ENCODE measurements around the gene NEDD1. TPM values are rescaled to one million over a fixed set of nuclear protein-coding genes. Genes with fewer than 3 reads are reported as not detected.
A peak's percentile ranks its signal among the peaks of the same experiment; 100 is the strongest.

The NEDD1 gene
- polyA plus RNA-seq, 1 experiment = 30.5 TPM

DNA sequence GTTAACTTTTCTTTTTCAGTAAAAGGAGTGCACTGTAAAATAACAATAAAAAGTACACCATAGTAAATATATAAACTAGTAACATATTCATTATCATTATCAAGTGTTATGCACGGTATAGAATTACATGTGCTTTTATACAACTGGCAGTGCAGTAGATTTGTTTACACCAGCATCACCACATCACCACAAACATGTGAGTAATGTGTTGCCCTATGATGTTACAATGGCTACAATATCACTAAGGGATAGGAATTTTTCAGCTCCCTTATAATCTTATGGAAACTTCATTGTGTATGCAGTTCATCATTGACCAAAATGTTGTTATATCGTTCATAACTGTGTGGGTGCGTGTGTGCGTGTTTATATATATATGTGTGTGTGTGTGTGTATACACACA is 23.5 kb upstream of the NEDD1 start:
- no peak overlapping the region for H3K4me3 ChIP-seq (ENCODE audit: low read depth, low read length)
- TF ChIP-seq, protein P1, sequence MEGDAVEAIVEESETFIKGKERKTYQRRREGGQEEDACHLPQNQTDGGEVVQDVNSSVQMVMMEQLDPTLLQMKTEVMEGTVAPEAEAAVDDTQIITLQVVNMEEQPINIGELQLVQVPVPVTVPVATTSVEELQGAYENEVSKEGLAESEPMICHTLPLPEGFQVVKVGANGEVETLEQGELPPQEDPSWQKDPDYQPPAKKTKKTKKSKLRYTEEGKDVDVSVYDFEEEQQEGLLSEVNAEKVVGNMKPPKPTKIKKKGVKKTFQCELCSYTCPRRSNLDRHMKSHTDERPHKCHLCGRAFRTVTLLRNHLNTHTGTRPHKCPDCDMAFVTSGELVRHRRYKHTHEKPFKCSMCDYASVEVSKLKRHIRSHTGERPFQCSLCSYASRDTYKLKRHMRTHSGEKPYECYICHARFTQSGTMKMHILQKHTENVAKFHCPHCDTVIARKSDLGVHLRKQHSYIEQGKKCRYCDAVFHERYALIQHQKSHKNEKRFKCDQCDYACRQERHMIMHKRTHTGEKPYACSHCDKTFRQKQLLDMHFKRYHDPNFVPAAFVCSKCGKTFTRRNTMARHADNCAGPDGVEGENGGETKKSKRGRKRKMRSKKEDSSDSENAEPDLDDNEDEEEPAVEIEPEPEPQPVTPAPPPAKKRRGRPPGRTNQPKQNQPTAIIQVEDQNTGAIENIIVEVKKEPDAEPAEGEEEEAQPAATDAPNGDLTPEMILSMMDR (IDR thresholded peaks at IDR 0.05; ENCODE audit: low read depth, low read length) = no peak
- peaks cover 3% of the 10 kb centered on the region; the same call in 1 of the 2 replicates for H3K9me3 ChIP-seq (ENCODE audit: control insufficient read depth, insufficient read depth, low read length)
- H3K27ac ChIP-seq (ENCODE audit: low read depth, low read length) = no peak overlapping the region
- ChIA-PET POLR2A (interaction anchor here (0.6 to 1.3 kb wide), 3 partner anchors 24 to 1482 kb away, joined by 3 to 5 read pairs (median 4); partner anchors contain the start of gene NEDD1), CTCF (no interaction called here)
- H3K27me3 ChIP-seq (ENCODE audit: control insufficient read depth, insufficient read depth, low read length) = no peaks in the 10 kb centered on the region
- peak; percentile 18 for DNase-seq (ENCODE audit: low read depth, low spot score)

- Histone ChIP-seq H3K4me3 (ENCODE audit: low read depth, low read length) (no peak overlapping the region), H3K27ac (ENCODE audit: low read depth, low read length) (no peak overlapping the region), H3K9me3 (ENCODE audit: control insufficient read depth, insufficient read depth, low read length) (no peaks in the 10 kb centered on the region), H3K27me3 (ENCODE audit: control insufficient read depth, insufficient read depth, low read length) (no peaks in the 10 kb centered on the region)
- POLR2A ChIA-PET = no interaction called here
- peak; percentile 68 for DNase-seq (ENCODE audit: low read depth, low spot score)
- CTCF ChIA-PET = no interaction called here
- TF ChIP-seq, protein P1 (IDR thresholded peaks at IDR 0.05; ENCODE audit: low read depth, low read length) = no peak
Measured at GRCh38 chr12:96886998-96887677, 19.9 kb upstream of the NEDD1 start.

GRCh38 chr12:96889273-96889933 is 17.7 kb upstream of the NEDD1 start:
- H3K9me3 ChIP-seq (ENCODE audit: control insufficient read depth, insufficient read depth, low read length) = no peaks in the 10 kb centered on the region
- peak; percentile 23 for DNase-seq (ENCODE audit: low read depth, low spot score)
- TF ChIP-seq, protein P1 (IDR thresholded peaks at IDR 0.05; ENCODE audit: low read depth, low read length) = no peak
- H3K4me3 ChIP-seq (ENCODE audit: low read depth, low read length) = no peak overlapping the region
- CTCF ChIA-PET = no interaction called here
- H3K27me3 ChIP-seq (ENCODE audit: control insufficient read depth, insufficient read depth, low read length) = no peaks in the 10 kb centered on the region
- no peak overlapping the region for H3K27ac ChIP-seq (ENCODE audit: low read depth, low read length)
- POLR2A ChIA-PET = interaction anchor here (1.3 kb wide), 1 partner anchor 11 kb away, joined by 4 read pairs; no protein-coding TSS in a partner anchor

- no peak overlapping the region for H3K27ac ChIP-seq (ENCODE audit: low read depth, low read length)
- CTCF ChIA-PET = no interaction called here
- no peak overlapping the region for H3K4me3 ChIP-seq (ENCODE audit: low read depth, low read length)
- TF ChIP-seq, protein P1 (IDR thresholded peaks at IDR 0.05; ENCODE audit: low read depth, low read length) = no peak
- no peaks in the 10 kb centered on the region for H3K9me3 ChIP-seq (ENCODE audit: control insufficient read depth, insufficient read depth, low read length)
- POLR2A ChIA-PET = no interaction called here
- no peak for DNase-seq (ENCODE audit: low read depth, low spot score)
- H3K27me3 ChIP-seq (ENCODE audit: control insufficient read depth, insufficient read depth, low read length) = no peaks in the 10 kb centered on the region
Measured at GRCh38 chr12:96890331-96890730, 16.7 kb upstream of the NEDD1 start.

- H3K9me3 ChIP-seq (ENCODE audit: control insufficient read depth, insufficient read depth, low read length) = no peaks in the 10 kb centered on the region
- no peak overlapping the region for H3K4me3 ChIP-seq (ENCODE audit: low read depth, low read length)
- CTCF ChIA-PET = no interaction called here
- no peak overlapping the region for H3K27ac ChIP-seq (ENCODE audit: low read depth, low read length)
- no peak for DNase-seq (ENCODE audit: low read depth, low spot score)
- TF ChIP-seq, protein P1 (IDR thresholded peaks at IDR 0.05; ENCODE audit: low read depth, low read length) = no peak
- POLR2A ChIA-PET = no interaction called here
- no peaks in the 10 kb centered on the region for H3K27me3 ChIP-seq (ENCODE audit: control insufficient read depth, insufficient read depth, low read length)
Measured at GRCh38 chr12:96892104-96892503, 15.0 kb upstream of the NEDD1 start.
